Lower lobe of right lung (tissue), 2 donors: ENCODE measurements around the gene RAPGEF2. TPM values are rescaled to one million over a fixed set of nuclear protein-coding genes. Genes with fewer than 3 reads are reported as not detected.
A peak's percentile ranks its signal among the peaks of the same experiment; 100 is the strongest.

Experiments
- ATAC-seq, 2 donors: fragments of 200-7000 bp; cut with Tn5 transposase; one replicate each; pipeline ENCODE4 v1.9.1; 2020 to 2022; ENCODE audit warnings: mild to moderate bottlenecking in 2 of 2, moderate library complexity in 2 of 2
- DNase-seq: peaks from one replicate; pipeline ENCODE4 v3.0.0-alpha.2; 2020
- H3K27ac ChIP-seq: fragments of 200-600 bp; one replicate; pipeline ENCODE4 v1.8.0; 2022
- H3K27me3 ChIP-seq: fragments of 200-600 bp; one replicate; pipeline ENCODE4 v1.8.0; 2022; ENCODE audit warnings: low read depth
- H3K36me3 ChIP-seq: fragments of 200-600 bp; one replicate; pipeline ENCODE4 v1.8.0; 2022; ENCODE audit warnings: mild to moderate bottlenecking
- H3K4me1 ChIP-seq: fragments of 200-600 bp; one replicate; pipeline ENCODE4 v1.8.0; 2022
- H3K4me3 ChIP-seq: fragments of 200-600 bp; one replicate; pipeline ENCODE4 v1.8.0; 2022; ENCODE audit warnings: mild to moderate bottlenecking
- H3K9me3 ChIP-seq: fragments of 200-600 bp; one replicate; pipeline ENCODE4 v1.8.0; 2022
- intact Hi-C: fragments of 100-400 bp; cut with DNase I; formaldehyde crosslinking; loops from one replicate; pipeline ENCODE4 v1.11.0; 2022
- total RNA-seq: library from RNA; stranded (reverse); fragmentation: NEBNext Ultra II Directional; extraction: Animal tissue kit (Norgen Biotek cat#: 25700); gene quantifications from one replicate; pipeline ENCODE4 v1.2.1, GENCODE V29; 2021
- TF ChIP-seq, protein P1 (sequence below): fragments of 200-600 bp; IDR thresholded peaks from one replicate; pipeline ENCODE4 v1.8.0; 2022; ENCODE audit warnings: antibody characterized with exemption, mild to moderate bottlenecking
- donor health status: DM: no; HTN: yes; CAD: no; lungs with severe emphysema.

RAPGEF2 gene
- total RNA-seq, 1 donor from 2014 or later = 66.4 TPM

DNA sequence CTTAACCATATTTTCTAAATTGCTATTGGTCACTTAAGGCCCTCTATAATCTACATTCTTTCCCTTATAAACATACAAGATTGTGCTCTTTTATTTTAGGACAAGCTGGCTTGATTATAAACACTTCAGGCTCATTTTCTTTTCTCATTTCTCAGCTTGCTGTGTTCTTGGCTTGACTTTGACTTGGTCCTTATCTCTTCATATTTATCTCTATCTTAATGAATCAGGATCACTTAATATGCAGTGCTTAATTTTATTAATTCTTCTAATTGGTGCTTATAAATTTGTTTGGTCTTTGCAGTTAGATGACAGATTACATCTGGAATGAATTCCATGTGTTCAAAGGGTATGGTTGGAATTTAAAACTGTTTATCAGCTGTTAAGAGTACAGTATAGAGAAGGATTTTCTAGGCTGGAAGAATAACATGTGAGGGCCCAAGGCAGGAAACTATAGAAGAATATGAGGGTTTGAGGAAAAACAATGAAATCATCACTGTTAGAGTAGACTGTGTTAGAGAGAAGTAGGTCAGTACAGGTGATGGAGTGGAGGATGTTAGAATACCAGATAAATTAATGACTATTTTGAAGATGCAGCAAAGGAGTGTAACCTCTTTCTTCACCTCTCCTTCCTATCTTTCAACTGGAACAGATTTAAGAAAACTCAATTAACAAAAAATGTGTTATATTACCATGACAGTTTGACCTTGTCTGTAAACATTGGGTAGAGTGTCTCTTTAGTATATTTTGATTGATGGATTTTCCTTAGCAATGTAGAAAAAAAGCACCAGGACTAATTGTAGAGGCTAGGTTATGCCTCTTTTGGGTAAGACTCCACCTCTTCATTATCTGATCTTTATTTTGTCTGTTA, 169.6 kb downstream of the RAPGEF2 start:
- H3K36me3 ChIP-seq = no peaks in the 10 kb centered on the region
- no peaks in the 10 kb centered on the region for H3K27me3 ChIP-seq
- H3K9me3 ChIP-seq = no peaks in the 10 kb centered on the region
- H3K27ac ChIP-seq = no peak overlapping the region
- TF ChIP-seq, protein P1, sequence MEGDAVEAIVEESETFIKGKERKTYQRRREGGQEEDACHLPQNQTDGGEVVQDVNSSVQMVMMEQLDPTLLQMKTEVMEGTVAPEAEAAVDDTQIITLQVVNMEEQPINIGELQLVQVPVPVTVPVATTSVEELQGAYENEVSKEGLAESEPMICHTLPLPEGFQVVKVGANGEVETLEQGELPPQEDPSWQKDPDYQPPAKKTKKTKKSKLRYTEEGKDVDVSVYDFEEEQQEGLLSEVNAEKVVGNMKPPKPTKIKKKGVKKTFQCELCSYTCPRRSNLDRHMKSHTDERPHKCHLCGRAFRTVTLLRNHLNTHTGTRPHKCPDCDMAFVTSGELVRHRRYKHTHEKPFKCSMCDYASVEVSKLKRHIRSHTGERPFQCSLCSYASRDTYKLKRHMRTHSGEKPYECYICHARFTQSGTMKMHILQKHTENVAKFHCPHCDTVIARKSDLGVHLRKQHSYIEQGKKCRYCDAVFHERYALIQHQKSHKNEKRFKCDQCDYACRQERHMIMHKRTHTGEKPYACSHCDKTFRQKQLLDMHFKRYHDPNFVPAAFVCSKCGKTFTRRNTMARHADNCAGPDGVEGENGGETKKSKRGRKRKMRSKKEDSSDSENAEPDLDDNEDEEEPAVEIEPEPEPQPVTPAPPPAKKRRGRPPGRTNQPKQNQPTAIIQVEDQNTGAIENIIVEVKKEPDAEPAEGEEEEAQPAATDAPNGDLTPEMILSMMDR = no peak
- DNase-seq = no peak
- intact Hi-C loops = no loop called here
- H3K4me3 ChIP-seq = no peak overlapping the region
- no peak for ATAC-seq
- peaks cover 30% of the 10 kb centered on the region for H3K4me1 ChIP-seq

DNA sequence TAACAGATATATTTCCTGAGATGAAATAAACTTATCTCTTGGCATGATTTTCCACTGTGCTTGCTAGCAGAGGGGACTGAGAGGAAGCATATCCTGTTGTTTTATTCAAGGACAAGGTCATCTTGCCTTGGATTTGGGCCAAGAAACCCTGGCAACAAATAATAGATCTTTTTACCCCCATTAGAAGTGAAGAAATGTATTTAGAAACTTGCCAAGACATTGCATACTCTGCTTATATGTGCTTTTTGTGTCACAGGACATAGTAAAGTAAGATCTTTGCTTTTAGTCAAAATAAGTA, 170.2 kb downstream of the RAPGEF2 start:
- no peak overlapping the region for H3K4me3 ChIP-seq
- no peak overlapping the region for H3K27ac ChIP-seq
- DNase-seq (no peak), ATAC-seq (no peak)
- H3K27me3 ChIP-seq = no peaks in the 10 kb centered on the region
- intact Hi-C loops = no loop called here
- H3K4me1 ChIP-seq = peaks cover 30% of the 10 kb centered on the region
- TF ChIP-seq, protein P1 = no peak
- no peaks in the 10 kb centered on the region for H3K9me3 ChIP-seq
- H3K36me3 ChIP-seq = no peaks in the 10 kb centered on the region

DNA sequence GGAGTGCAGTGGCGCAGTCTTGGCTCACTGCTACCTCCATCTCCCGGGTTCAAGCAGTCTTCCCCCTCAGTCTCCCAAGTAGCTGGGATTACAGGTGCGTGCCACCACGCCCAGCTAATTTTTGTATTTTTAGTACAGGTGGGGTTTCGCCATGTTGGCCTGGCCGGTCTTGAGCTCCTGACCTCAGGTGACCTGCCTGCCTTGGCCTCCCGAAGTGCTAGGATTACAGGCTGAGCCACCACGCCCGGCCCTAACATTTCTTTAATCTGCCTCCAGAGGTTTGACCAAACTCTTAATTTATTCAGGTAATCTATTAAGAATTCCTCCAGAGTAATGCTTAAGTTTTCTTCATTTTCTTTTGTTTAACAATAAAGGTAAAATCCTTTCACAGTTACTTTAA, 171.0 kb downstream of the RAPGEF2 start:
- Histone ChIP-seq H3K36me3 (no peaks in the 10 kb centered on the region), H3K27me3 (no peaks in the 10 kb centered on the region), H3K4me1 (peaks cover 30% of the 10 kb centered on the region), H3K27ac (no peak overlapping the region), H3K4me3 (no peak overlapping the region), H3K9me3 (no peaks in the 10 kb centered on the region)
- intact Hi-C loops = no loop called here
- DNase-seq (no peak), ATAC-seq (no peak)
- TF ChIP-seq, protein P1 = no peak

DNA sequence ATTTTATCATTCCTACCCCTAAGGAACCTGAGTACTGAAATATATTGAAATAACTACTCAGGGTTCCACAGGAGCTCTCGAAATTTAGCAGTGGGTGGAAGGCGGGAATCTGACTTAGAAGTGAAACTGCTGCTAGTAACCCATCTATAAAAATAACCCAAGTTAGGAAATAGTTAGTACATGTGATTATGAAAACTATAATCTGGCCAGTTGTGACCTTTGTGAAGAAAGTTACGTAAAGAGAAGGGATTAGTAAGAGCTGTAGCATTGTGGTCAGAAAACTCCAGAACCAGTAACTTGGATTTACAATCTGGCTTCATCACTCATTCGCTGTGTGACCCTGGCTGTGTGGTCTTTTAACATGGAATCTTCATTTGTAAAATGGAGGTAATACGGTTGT, 175.5 kb downstream of the RAPGEF2 start:
- ATAC-seq (peak; percentile 34 to 45), DNase-seq (no peak)
- TF ChIP-seq, protein P1 = no peak
- Histone ChIP-seq H3K36me3 (no peaks in the 10 kb centered on the region), H3K27ac (no peak overlapping the region), H3K4me1 (peaks cover 14% of the 10 kb centered on the region), H3K27me3 (no peaks in the 10 kb centered on the region), H3K9me3 (no peaks in the 10 kb centered on the region), H3K4me3 (no peak overlapping the region)
- intact Hi-C loops = no loop called here

DNA sequence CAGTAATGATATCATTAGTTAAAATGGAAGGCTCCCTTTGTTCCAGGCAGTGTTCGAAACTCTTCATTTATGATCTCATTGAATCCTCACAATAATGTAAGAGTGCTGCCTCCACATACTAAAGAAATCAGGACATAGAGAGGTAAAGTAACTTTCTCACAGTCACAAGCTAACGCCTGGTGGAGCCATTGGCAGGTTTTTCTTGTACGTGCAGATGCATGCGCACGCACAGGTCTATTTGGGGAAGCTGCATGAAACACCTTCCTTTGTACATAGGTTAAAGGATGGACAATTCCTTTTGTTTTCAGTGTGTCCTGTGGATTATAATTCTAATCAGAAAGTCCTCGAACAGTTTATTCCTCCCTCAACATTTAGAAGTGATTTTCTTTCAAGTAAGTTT, 176.2 kb downstream of the RAPGEF2 start:
- DNase-seq (no peak), ATAC-seq (no peak)
- peaks cover 15% of the 10 kb centered on the region for H3K4me1 ChIP-seq
- no peaks in the 10 kb centered on the region for H3K27me3 ChIP-seq
- no peak overlapping the region for H3K27ac ChIP-seq
- intact Hi-C loops = no loop called here
- H3K9me3 ChIP-seq = no peaks in the 10 kb centered on the region
- H3K4me3 ChIP-seq = no peak overlapping the region
- no peaks in the 10 kb centered on the region for H3K36me3 ChIP-seq
- TF ChIP-seq, protein P1 = no peak
